ENCODE data around the gene HIF3A. TPM values are rescaled to one million over a fixed set of nuclear protein-coding genes. Genes with fewer than 3 reads are reported as not detected.

HIF3A gene
- total RNA-seq, 1 experiment from 2014 or later = 3.0 TPM

DNA sequence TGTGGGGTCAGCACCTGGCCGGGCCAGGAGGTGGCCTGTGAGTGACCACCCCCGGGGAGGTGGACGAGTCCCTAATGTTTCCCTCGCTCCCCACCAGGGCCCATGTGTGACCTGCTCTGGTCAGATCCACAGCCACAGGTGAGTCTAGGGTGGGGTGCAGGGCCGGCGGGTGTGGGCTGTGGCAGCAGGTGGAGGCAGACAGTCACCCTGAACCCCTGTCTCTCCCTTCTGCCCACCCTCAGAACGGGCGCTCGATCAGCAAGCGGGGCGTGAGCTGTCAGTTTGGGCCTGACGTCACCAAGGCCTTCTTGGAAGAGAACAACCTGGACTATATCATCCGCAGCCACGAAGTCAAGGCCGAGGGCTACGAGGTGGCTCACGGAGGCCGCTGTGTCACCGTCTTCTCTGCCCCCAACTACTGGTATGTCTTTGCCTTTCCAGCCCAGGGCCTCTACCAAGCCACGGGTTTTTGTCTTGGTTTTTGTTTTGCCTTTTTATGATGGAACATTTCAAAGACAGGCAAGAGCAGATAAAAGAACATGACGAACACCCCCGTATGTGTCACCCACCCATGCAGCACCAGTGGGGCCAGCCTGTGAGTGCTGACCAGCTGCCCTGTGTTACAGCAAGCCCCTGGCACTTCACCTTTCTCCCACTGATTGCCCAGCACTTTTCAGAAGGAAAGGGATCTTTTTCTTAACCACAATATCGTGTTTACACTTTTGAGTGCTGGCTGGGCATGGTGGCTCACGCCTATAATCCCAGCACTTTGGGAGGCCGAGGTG lies 91.7 kb downstream of the HIF3A start:
- DNase-seq (ENCODE audit: low spot score) = no peak
- no peak overlapping the region for H3K27ac ChIP-seq (ENCODE audit: low read depth, low read length, poor library complexity, severe bottlenecking)
- no peak overlapping the region for H3K4me3 ChIP-seq (ENCODE audit: low read depth, low read length, poor library complexity, severe bottlenecking)
- H3K36me3 ChIP-seq (ENCODE audit: insufficient read depth, low read length, poor library complexity, severe bottlenecking) = peaks cover 64% of the 10 kb centered on the region
- ChIA-PET CTCF (no interaction called here), POLR2A (ENCODE audit: low non-redundant PET) (no interaction called here)
- no peaks in the 10 kb centered on the region for H3K27me3 ChIP-seq (replicated peaks; ENCODE audit: insufficient read depth, low read depth, low read length, poor library complexity)
- no peak for TF ChIP-seq EZH2 (IDR thresholded peaks at IDR 0.05; ENCODE audit: borderline replicate concordance, low read depth, low read length, poor library complexity, severe bottlenecking)
- TF ChIP-seq CTCF (conservative IDR thresholded peaks at IDR 0.05; ENCODE audit: low read depth, low read length) = no peak
- BruUV-seq (replicated peaks) = no TSS peak
- peaks cover 28% of the 10 kb centered on the region for H3K4me1 ChIP-seq (ENCODE audit: insufficient read depth, low read length, poor library complexity, severe bottlenecking)
- intact Hi-C loops (cut with micrococcal nuclease; ENCODE audit: unreplicated experiment) = no loop called here
- no peaks in the 10 kb centered on the region for H3K9me3 ChIP-seq (ENCODE audit: low read depth, low read length, poor library complexity, severe bottlenecking)

- DNase-seq (ENCODE audit: low spot score) = no peak
- ChIA-PET CTCF (interaction anchor here (0.9 kb wide), 1 partner anchor 109 kb away, joined by 3 read pairs; no protein-coding TSS in a partner anchor), POLR2A (ENCODE audit: low non-redundant PET) (no interaction called here)
- intact Hi-C loops (cut with micrococcal nuclease; ENCODE audit: unreplicated experiment) = loop anchor here (10.0 kb wide), 1 partner anchor 315 kb away; no protein-coding TSS in a partner anchor
- Histone ChIP-seq H3K36me3 (ENCODE audit: insufficient read depth, low read length, poor library complexity, severe bottlenecking) (peaks cover 46% of the 10 kb centered on the region), H3K9me3 (ENCODE audit: low read depth, low read length, poor library complexity, severe bottlenecking) (no peaks in the 10 kb centered on the region), H3K4me3 (ENCODE audit: low read depth, low read length, poor library complexity, severe bottlenecking) (no peak overlapping the region), H3K27me3 (replicated peaks; ENCODE audit: insufficient read depth, low read depth, low read length, poor library complexity) (no peaks in the 10 kb centered on the region), H3K27ac (ENCODE audit: low read depth, low read length, poor library complexity, severe bottlenecking) (peak overlapping the region; percentile 66), H3K4me1 (ENCODE audit: insufficient read depth, low read length, poor library complexity, severe bottlenecking) (peaks cover 28% of the 10 kb centered on the region)
- BruUV-seq (replicated peaks) = no TSS peak
- TF ChIP-seq EZH2 (IDR thresholded peaks at IDR 0.05; ENCODE audit: borderline replicate concordance, low read depth, low read length, poor library complexity, severe bottlenecking) (no peak), CTCF (conservative IDR thresholded peaks at IDR 0.05; ENCODE audit: low read depth, low read length) (no peak)
These were observed 93.4 kb downstream of the HIF3A start for GRCh38 chr19:46390121-46390858.

DNA sequence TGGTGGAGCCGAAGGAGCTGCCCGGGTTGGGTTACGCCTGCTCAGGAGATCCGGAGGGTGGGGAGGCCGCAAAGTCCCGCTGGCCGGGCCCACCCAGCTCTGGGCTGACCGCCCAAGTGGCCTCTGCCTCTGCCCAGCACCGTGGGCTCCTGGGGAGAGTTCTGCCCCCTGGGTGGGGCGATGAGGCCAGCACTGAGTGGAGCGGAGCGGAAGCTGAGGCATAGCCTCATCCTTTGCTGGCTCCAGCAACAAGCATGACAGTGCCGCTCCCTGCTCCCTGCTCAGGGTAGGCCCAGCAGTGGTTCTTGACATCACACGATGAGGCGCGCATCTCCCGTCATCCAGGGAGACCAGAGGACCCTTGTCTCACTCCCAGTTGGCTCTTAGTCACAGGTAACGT lies 94.0 kb downstream of the HIF3A start:
- DNase-seq (ENCODE audit: low spot score) = no peak
- no peak overlapping the region for H3K4me3 ChIP-seq (ENCODE audit: low read depth, low read length, poor library complexity, severe bottlenecking)
- CTCF ChIA-PET = interaction anchor here (0.9 kb wide), 1 partner anchor 110 kb away, joined by 3 read pairs; no protein-coding TSS in a partner anchor

More for the DNA sequence above, 94.0 kb downstream of the HIF3A start:
- H3K27me3 ChIP-seq (replicated peaks; ENCODE audit: insufficient read depth, low read depth, low read length, poor library complexity) = no peaks in the 10 kb centered on the region
- POLR2A ChIA-PET (ENCODE audit: low non-redundant PET) = no interaction called here
- H3K36me3 ChIP-seq (ENCODE audit: insufficient read depth, low read length, poor library complexity, severe bottlenecking) = peaks cover 46% of the 10 kb centered on the region
- no TSS peak for BruUV-seq (replicated peaks)
- intact Hi-C loops (cut with micrococcal nuclease; ENCODE audit: unreplicated experiment) = loop anchor here (10.0 kb wide), 1 partner anchor 316 kb away; no protein-coding TSS in a partner anchor
- no peaks in the 10 kb centered on the region for H3K9me3 ChIP-seq (ENCODE audit: low read depth, low read length, poor library complexity, severe bottlenecking)
- TF ChIP-seq EZH2 (IDR thresholded peaks at IDR 0.05; ENCODE audit: borderline replicate concordance, low read depth, low read length, poor library complexity, severe bottlenecking) (no peak), CTCF (conservative IDR thresholded peaks at IDR 0.05; ENCODE audit: low read depth, low read length) (no peak)
- peak overlapping the region; percentile 66 for H3K27ac ChIP-seq (ENCODE audit: low read depth, low read length, poor library complexity, severe bottlenecking)
- H3K4me1 ChIP-seq (ENCODE audit: insufficient read depth, low read length, poor library complexity, severe bottlenecking) = peaks cover 31% of the 10 kb centered on the region
